GM06990 (cell line): ENCODE measurements around the gene ABCB11.
"Not testable (repeated sequence)": the region's sequence is repeated elsewhere in the genome, so short reads cannot be mapped to it uniquely, and the experiment has no call there.

Experiments used
- DNase-seq: peaks from one replicate; pipeline ENCODE4 v3.0.0-alpha.2; 2011; ENCODE audit not compliant: insufficient read length; ENCODE audit errors: extremely low read depth
- H3K27me3 ChIP-seq: replicated peaks from 2 replicates; pipeline ENCODE4 v1.6.0; 2011; ENCODE audit warnings: low read length; ENCODE audit not compliant: control insufficient read depth, insufficient read depth
- H3K36me3 ChIP-seq: 2 replicates; pipeline ENCODE4 v1.5.1; 2011; ENCODE audit warnings: low read length; ENCODE audit not compliant: control insufficient read depth, insufficient read depth
- H3K4me3 ChIP-seq: replicated peaks from 2 replicates; pipeline ENCODE4 v1.5.1; 2011; ENCODE audit warnings: low read depth, mild to moderate bottlenecking, control low read depth, low read length
- TF ChIP-seq, protein P1 (sequence below): IDR thresholded peaks from 2 replicates; pipeline ENCODE4 v1.5.1; 2011; ENCODE audit warnings: low read length, control low read depth, mild to moderate bottlenecking, inconsistent platforms; ENCODE audit not compliant: insufficient read depth, poor library complexity, severe bottlenecking

ABCB11 gene

DNA sequence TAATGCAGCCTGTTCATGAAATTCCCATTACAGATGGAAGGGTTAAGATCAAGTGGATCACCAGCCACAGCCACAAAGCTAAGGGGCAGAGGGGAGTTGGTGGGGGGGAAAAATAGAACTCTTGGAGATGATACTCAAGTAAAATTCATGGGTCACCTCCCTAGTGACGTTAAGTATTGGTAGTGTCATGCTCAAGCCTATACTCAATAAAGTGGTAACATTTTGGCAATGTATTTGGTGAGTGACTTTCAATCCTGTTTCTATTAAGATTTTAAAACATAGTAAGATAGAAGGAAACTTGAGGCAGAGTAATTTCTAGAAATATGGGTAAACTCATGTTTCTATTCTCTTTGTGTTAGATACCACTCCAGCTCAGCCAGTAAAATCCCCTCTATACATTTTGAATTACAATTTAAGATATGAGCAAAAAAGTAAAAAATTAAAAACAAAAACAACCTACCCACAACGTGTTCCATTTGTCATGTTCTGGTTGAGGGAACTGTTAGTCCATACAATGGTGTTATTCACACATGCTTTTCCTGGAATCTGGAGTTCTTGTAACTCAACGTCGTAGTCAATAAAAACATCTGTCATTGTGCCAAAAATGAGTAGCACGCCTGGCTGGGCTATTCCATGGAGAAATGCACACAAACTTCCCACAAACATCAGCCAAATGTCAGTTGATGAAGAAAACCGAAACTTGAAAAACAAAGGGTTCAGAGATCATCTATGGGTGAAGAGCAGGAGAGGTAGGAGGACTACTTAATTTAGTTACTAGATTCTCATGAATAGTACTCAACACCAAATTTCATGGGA, 18.1 kb downstream of the ABCB11 start:
- no peak overlapping the region for H3K4me3 ChIP-seq
- H3K36me3 ChIP-seq = no peaks in the 10 kb centered on the region
- TF ChIP-seq, protein P1, sequence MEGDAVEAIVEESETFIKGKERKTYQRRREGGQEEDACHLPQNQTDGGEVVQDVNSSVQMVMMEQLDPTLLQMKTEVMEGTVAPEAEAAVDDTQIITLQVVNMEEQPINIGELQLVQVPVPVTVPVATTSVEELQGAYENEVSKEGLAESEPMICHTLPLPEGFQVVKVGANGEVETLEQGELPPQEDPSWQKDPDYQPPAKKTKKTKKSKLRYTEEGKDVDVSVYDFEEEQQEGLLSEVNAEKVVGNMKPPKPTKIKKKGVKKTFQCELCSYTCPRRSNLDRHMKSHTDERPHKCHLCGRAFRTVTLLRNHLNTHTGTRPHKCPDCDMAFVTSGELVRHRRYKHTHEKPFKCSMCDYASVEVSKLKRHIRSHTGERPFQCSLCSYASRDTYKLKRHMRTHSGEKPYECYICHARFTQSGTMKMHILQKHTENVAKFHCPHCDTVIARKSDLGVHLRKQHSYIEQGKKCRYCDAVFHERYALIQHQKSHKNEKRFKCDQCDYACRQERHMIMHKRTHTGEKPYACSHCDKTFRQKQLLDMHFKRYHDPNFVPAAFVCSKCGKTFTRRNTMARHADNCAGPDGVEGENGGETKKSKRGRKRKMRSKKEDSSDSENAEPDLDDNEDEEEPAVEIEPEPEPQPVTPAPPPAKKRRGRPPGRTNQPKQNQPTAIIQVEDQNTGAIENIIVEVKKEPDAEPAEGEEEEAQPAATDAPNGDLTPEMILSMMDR = no peak
- DNase-seq = no peak
- H3K27me3 ChIP-seq = no peaks in the 10 kb centered on the region

DNA sequence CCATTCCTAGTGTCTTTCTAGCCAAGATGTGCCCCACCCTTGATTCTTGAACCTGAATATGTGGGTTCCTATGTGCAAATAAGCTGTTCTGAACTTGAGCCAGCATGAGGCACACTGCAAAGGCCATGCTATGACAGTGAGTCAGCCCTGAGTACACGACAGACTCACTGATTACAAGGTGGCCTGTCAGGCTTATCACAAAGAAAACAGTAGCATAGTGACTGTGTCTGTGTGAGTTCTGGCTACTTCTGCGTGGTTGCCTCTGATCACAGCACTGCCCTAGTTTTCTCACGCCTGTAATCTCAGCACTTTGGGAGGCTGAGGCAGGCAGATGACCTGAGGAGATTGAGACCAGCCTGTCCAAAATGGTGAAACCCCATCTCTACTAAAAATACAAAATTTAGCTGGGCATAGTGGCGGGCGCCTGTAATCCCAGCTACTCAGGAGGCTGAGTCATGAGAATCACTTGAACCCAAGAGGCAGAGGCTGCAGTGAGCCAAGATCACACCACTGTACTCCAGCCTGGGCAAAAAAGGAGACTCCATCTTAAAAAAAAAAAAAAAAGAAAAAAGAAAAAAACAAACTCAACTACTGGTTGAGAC, 18.8 kb downstream of the ABCB11 start:
- not testable (repeated sequence) for H3K27me3 ChIP-seq, H3K36me3 ChIP-seq, H3K4me3 ChIP-seq, DNase-seq

DNA sequence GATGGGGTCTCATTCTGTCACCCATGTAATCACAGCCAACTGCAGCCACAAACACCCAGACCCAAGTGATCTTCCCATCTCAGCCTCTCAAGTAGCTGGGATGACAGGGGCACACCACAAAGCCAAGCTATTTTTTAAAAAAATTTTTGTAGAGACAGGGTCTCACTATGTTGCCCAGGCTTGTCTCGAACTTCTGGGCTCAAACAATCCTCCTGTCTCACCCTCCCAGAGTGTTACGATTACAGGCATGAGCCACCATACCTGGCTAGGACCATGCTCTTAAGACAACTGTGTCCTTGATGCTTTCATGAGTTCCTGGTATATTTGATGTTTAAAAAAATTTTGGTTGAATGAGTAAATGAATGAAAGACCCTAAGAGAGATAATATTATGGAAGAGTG, 19.4 kb downstream of the ABCB11 start:
- no peaks in the 10 kb centered on the region for H3K36me3 ChIP-seq
- DNase-seq = no peak

GRCh38 chr2:169010633-169011460, 20.3 kb downstream of the ABCB11 start:
- TF ChIP-seq, protein P1 = no peak
- Histone ChIP-seq H3K36me3 (no peaks in the 10 kb centered on the region), H3K27me3 (no peaks in the 10 kb centered on the region), H3K4me3 (no peak overlapping the region)
- no peak for DNase-seq

More for the DNA sequence above, 19.4 kb downstream of the ABCB11 start:
- Histone ChIP-seq H3K4me3 (no peak overlapping the region), H3K27me3 (no peaks in the 10 kb centered on the region)
- TF ChIP-seq, protein P1 = no peak

DNA sequence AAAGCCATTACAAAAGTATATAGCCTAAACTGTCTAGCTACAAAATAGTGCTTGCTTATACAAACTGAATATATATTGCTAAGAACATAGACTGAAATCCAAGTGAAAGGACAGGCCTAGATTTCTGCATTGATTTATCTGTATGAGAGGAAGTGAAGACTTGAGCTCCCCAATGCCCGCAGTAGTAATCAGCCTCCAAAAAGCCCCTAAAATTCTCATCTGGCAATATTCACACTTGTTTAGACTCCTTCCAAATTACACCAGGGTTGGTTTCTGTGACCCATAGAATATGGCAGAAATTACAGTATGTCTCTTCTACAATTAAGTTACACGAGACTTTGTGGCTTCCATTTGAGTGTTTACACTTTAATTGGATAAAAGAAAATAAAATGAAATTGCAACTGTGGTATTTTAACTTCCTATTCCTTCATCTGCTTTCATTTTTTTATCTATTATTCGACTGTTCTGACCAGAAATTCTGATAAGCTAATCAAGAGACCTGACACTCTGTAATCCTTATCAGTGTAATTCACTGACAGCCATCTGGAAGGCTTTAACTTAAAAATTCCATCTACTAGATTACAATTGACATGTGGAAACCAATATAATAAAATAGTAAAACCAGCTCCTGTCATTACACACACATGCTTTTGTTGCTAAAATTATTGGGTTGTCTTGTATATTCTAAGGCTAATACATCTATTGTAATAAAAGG, 21.1 kb downstream of the ABCB11 start:
- TF ChIP-seq, protein P1 = no peak

More for the DNA sequence above, 21.1 kb downstream of the ABCB11 start:
- DNase-seq = no peak
- no peaks in the 10 kb centered on the region for H3K36me3 ChIP-seq
- no peaks in the 10 kb centered on the region for H3K27me3 ChIP-seq
- no peak overlapping the region for H3K4me3 ChIP-seq
